ENCODE measurements around the gene MATN3. TPM values are rescaled to one million over a fixed set of nuclear protein-coding genes. Genes with fewer than 3 reads are reported as not detected.
A peak's percentile ranks its signal among the peaks of the same experiment; 100 is the strongest.

Gene MATN3
- total RNA-seq, 1 donor from 2014 or later: 0.26 TPM

GRCh38 chr2:20016346-20016745 lies 3.9 kb upstream of the MATN3 start:
- FAIRE-seq (no peak), DNase-seq (ENCODE audit: low read depth) (no peak)
- Histone ChIP-seq H3K4me3 (ENCODE audit: low read depth, low read length) (no peak overlapping the region), H3K36me3 (ENCODE audit: control insufficient read depth, insufficient read depth, low read length) (no peaks in the 10 kb centered on the region), H3K27me3 (ENCODE audit: control insufficient read depth, insufficient read depth, low read length) (no peaks in the 10 kb centered on the region)
- no peak for TF ChIP-seq CTCF (IDR thresholded peaks at IDR 0.05; ENCODE audit: insufficient read depth, low read length, severe bottlenecking)

GRCh38 chr2:20015482-20016083 lies 3.1 kb upstream of the MATN3 start:
- Histone ChIP-seq H3K4me3 (ENCODE audit: low read depth, low read length) (no peak overlapping the region), H3K27me3 (ENCODE audit: control insufficient read depth, insufficient read depth, low read length) (no peaks in the 10 kb centered on the region), H3K36me3 (ENCODE audit: control insufficient read depth, insufficient read depth, low read length) (no peaks in the 10 kb centered on the region)
- no peak for FAIRE-seq
- TF ChIP-seq CTCF (IDR thresholded peaks at IDR 0.05; ENCODE audit: insufficient read depth, low read length, severe bottlenecking): peak; percentile 36
- peak; percentile 54 for DNase-seq (ENCODE audit: low read depth)

GRCh38 chr2:20013126-20013849 lies 820 bp upstream of the MATN3 start:
- no peaks in the 10 kb centered on the region for H3K36me3 ChIP-seq (ENCODE audit: control insufficient read depth, insufficient read depth, low read length)
- FAIRE-seq (no peak), DNase-seq (ENCODE audit: low read depth) (no peak)
- H3K27me3 ChIP-seq (ENCODE audit: control insufficient read depth, insufficient read depth, low read length): no peaks in the 10 kb centered on the region
- peak overlapping the region; percentile 42 for H3K4me3 ChIP-seq (ENCODE audit: low read depth, low read length)
- no peak for TF ChIP-seq CTCF (IDR thresholded peaks at IDR 0.05; ENCODE audit: insufficient read depth, low read length, severe bottlenecking)

GRCh38 chr2:20012032-20012281 lies 511 bp downstream of the MATN3 start:
- DNase-seq (ENCODE audit: low read depth) (no peak), FAIRE-seq (no peak)
- TF ChIP-seq CTCF (IDR thresholded peaks at IDR 0.05; ENCODE audit: insufficient read depth, low read length, severe bottlenecking): no peak
- Histone ChIP-seq H3K4me3 (ENCODE audit: low read depth, low read length) (peak overlapping the region; percentile 42), H3K27me3 (ENCODE audit: control insufficient read depth, insufficient read depth, low read length) (no peaks in the 10 kb centered on the region), H3K36me3 (ENCODE audit: control insufficient read depth, insufficient read depth, low read length) (no peaks in the 10 kb centered on the region)

- Histone ChIP-seq H3K4me3 (ENCODE audit: low read depth, low read length) (no peak overlapping the region), H3K27me3 (ENCODE audit: control insufficient read depth, insufficient read depth, low read length) (no peaks in the 10 kb centered on the region), H3K36me3 (ENCODE audit: control insufficient read depth, insufficient read depth, low read length) (no peaks in the 10 kb centered on the region)
- no peak for TF ChIP-seq CTCF (IDR thresholded peaks at IDR 0.05; ENCODE audit: insufficient read depth, low read length, severe bottlenecking)
- DNase-seq (ENCODE audit: low read depth): no peak
- no peak for FAIRE-seq
Observed at GRCh38 chr2:20011276-20012031, 1.0 kb downstream of the MATN3 start.
